ENCODE data around the gene LSM7.
A peak's percentile ranks its signal among the peaks of the same experiment; 100 is the strongest.

The LSM7 gene

DNA sequence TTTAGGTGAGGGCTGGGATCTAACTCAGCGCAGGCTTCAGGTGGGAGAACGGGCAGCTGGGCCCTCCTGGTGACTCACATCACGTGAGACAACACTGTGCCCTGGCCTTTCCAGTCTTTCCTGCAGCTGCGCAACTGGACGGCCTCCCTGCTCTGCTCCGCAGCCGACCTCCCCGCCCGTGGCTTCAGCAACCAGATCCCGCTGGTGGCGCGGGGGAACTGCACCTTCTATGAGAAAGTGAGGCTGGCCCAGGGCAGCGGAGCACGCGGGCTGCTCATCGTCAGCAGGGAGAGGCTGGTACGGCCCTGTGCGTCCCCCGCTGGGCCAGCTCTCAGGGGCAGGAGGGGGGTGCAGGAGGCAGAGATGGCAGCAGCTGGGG, 8.9 kb upstream of the LSM7 start:
- no peak for DNase-seq

DNA sequence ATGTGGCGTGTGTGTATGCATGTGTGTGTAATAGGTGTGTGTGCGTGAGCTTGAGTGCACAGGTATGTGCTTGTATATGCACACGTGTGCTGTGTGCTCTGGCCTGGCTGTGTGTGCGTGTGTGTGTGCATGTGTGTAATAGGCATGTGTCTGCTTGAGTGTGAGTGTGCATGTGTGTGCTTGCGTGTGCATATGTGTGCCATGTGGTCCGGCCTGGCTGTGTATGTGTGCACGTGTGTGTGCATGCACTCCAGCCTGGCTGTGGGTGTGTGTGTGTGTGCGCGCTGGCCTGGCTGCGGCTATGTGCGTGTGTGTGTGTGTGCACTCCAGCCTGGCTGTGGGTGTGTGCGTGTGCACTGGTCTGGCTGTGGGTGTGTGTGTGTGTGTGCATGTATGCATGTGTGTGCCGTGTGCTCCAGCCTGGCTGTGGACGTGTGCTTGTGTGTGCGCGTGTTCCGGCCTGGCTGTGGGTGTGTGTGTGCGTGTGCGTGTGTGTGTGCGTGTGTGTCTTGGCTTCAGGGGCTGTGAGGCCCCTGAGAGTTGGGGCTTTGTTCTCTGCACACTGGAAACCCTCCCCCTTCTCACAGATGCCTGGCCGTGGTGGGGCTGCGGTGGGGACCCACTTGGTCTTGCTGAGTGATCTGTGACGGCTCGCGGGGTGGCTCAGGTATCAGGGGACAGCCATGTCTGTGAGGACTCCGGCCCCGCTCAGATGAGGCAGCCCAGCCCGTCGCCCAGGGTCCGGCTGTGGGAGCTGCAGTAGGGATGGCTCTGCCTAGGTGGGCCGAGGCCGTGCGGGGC, 8.3 kb upstream of the LSM7 start:
- no peak for DNase-seq

DNA sequence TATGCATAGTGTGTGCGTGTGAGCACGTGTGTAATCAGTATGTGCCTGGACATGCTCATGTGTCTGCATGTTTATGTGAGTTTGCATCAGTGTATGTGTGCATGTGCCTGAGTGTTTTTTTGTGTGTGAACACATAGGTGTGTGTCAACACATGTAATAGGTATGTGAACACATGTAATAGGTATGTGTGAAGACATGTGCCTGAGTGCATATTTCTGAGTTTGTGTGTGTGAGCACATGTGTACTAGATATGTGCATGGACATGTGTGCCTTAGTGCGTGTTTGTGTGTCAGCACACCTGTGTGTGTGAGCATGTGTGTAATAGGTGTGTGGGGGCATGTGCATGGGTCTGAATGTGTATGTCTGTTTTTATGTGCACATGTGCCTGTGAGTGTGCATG, 7.5 kb upstream of the LSM7 start:
- no peak for DNase-seq

DNA sequence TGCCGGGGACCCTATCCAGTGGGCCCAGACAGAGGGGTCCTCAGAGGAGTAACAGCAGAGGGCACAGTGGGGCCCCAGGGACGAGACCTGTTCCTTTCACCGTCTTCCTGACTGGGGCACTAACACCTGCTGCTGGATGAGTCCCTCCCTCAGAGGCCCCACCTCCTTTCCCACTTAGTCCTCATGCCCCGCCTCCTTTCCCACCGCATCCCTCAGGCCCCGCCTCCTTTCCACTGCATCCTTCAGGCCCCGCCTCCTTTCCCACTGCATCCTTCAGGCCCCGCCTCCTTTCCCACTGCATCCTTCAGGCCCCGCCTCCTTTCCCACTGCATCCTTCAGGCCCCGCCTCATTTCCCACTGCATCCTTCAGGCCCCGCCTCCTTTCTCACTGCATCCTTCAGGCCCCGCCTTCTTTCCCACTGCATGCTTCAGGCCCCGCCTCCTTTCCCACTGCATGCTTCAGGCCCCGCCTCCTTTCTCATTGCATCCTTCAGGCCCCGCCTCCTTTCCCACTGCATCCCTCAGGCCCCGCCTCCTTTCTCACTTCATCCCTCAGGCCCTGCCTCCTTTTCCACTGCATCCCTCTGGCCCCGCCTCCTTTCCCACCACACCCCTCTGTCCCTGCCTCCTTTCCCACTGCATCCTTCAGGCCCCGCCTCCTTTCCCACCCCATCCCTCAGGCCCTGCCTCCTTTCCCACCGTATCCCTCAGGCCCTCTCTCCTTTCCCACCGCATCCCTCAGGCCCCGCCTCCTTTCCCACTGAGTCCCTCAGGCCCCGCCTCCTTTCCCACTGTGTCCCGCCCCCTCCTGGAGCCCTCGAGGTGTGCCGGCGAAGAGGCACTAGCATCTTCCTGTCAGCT, 6.8 kb upstream of the LSM7 start:
- no peak for DNase-seq

DNA sequence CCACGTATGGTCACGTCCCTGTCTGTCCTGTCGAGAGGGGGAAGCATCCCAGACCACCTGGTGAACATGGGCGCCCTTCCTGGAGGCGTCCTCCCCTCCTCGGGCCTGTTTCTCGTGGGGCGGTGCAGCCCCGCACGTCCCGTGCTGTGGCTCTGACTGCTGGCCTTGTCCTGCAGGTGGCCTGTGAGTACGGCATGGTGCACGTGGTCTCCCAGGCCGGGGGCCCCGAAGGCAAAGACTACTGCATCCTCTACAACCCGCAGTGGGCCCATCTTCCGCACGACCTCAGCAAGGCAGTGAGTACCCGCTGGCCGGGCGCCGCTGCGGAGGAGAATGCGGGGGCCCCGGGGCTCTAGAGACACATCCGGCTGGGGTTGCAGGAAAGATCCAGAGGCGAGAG, 6.0 kb upstream of the LSM7 start:
- no peak for DNase-seq

DNA sequence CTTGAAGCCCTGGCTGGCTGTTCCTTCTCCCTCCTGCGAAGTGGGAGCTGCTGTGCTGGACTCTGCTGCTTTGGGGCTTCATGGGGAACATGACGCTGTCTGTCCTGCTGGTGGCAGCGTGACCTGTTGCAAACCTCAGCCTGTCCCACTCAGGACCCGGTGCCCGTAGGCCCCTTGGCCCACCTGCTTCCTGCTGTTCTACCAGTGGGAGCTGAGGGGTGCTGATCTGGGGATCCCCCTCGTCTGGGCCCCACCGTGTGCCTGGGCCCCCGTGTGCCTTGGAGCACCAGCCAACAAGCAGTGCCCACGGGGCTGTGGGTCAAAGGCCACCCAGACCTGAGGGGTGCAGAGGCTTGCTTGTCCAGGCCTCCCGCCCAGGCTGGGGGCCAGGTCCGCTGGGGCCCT, 5.4 kb upstream of the LSM7 start:
- DNase-seq = peak; percentile 15 to 22

DNA sequence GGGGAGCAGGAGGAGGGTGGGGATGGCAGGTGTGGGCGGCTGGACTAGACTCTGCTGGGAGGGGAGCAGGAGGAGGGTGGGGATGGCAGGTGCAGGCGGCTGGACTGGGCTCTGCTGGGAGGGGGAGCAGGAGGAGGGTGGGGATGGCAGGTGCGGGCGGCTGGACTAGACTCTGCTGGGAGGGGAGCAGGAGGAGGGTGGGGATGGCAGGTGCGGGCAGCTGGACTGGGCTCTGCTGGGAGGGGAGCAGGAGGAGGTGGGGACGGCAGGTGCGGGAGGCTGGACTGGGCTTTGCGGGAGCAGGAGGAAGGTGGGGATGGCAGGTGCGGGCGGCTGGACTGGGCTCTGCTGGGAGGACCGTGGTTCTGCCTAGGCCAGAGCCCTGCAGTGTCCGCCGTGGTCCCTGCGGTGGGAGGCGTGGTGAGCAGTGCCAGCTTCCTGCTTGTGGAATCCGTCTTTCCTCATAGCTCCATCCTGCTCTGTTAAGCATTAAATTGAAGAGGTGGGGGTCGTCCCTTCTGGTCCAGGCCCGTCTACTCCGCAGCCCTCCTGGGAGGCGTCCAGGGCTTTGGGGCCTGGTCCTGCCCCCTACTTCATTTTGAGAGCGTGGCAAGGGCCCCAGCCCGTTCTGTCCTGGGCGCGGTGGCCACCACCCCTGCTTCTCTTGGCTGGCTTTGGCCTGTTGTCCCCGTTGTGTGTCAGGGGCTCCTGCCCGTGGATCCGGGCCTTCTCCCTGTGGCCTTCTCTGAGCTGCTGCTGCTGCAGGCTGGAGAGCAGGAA, 4.8 kb upstream of the LSM7 start:
- DNase-seq = no peak

DNA sequence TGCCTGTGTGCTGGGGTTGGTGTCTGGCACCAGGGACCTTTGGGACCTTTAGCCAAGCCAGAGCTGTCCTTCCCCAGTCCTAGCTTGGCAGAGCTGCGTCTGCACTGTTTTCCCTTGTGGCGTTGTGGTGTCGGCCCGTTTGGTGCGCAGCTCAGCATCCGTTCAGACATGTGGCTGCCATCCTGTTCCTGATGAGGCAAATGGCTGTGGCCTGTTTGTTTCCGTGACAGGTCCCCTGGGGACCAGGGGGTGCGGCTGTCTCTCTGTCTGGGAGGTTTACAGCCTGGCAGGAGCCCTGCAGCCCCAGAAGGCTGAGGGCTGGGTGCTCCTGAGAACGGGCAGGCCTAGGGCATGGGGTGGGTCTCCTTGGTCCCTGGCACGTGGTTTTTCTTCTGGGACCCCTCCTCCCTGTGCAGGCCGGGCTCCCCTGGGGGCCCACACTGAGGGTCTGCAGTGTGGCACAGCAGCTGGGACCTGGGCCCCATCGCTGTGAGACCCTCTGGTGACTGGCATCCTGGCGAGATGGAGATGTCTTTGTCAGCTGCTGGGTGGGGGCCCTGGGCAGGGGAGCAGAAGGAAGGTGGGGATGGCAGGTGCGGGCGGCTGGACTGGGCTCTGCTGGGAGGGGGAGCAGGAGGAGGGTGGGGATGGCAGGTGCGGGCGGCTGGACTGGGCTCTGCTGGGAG, 4.1 kb upstream of the LSM7 start:
- DNase-seq = no peak

DNA sequence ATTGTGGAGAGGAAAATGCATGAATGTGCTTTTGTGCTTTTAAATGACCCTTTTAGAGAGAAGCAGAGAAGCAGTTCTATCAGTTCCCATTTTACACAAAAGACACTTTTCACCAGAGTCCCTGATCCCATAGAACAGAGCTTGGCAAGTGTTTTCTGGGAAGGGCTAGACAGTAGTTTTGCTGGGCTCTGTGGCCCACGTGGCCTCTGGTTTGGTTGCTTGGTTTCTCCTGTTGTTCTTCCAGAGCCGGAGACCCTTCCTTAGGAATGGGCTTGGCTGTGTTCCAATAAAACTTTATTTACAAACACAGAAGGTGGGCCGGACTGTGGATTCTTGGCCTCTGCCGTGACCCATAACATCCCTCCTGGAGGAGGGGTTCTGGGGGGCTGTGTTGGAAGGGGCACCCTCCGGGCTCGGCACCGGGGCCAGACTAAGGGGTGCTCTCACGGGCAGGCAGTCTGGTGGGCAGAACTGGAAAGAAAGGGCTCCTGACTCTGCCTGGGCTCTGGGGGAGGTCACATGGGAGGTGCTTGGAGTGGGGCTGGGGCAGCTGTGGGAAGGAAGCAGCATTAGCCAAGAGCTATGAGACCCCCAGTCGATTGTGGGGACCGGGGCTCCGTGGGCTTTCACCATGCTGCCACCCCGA, 3.3 kb upstream of the LSM7 start:
- no peak for DNase-seq

DNA sequence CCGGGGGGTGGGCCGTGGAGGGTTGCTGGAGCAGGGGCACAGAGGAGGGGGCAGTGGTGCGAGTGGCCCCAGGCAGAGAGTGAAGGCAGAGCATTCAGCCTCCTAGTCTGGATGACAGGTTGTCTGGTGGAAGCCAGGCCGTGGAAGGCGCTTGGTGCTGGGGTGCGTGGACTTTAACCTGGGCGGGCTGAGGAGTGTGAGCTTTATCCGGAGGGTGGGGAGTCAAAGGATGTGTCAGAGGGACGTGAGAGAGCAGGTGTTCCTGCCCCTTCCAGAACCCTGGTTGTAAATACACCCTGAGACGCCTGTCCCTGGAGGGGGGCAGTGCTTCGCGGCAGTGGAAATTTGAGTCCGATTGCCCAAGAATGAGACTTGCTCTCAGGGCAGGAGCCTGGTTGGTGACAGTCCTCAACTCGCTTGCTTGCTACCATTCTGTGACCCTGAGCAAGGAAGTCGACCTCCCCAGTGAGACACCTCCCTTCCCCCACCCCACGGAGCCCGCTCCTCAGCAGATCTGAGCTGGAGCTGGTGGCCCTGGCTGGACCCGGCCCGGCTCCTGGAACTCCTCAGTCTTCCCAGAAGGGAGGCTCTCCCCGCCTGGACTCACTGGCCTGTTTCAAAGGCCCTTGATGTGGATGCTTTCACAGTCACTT, 2.4 kb upstream of the LSM7 start:
- no peak for DNase-seq

DNA sequence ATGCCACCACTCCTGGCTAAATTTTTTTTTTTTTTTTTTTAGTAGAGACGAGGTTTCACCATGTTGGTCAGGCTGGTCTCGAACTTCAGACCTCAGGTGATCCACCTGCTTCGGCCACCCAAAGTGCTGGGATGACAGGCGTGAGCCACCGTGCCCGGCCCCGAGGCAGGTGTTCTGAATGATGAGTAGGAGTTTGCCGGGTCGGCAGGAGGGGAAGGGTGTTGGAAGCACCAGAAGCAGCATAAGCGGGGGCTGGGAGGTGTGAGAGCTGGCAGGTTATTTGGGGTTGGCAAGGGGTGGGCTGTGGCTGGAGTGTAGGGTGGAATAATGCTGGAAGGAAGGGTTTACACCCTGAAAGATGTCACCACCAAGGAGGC, 1.9 kb upstream of the LSM7 start:
- no peak for DNase-seq

DNA sequence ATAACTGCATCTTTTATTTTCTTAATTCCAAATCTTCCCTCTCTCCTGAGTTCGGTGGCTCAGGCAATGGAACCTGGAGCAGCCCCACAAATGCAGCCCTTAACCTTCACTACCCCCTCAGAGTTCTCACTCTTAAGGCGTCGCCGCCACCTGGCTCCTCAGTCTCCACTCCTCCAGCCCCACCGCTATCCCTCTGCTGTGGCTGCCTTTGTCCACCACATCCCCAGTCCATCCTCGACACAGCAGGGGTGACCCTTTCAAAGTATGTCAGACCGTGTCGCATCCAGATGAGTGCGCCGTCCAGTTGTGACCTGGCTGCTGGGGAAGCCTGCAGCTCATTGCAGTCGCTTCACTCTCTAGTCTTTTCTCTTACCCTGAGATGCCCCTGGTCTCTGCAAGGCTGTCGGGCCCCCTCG, 1.1 kb upstream of the LSM7 start:
- no peak for DNase-seq

DNA sequence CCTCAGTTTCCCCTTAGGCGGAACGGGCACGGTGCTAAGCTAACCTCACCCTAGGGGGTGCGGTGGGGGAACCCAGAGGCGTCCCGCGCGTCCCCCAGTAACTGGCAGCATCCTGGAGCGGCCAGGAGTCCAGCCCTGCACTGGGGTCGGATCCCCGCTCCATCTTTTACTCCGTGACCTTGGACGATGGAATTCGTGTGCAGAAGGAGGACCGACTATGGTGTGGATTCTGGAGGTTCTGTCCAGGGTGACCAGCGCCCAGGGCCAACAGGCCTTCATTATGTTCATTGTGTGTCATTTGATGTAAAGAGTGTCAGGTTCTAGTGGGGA, 728 bp upstream of the LSM7 start:
- DNase-seq = no peak

DNA sequence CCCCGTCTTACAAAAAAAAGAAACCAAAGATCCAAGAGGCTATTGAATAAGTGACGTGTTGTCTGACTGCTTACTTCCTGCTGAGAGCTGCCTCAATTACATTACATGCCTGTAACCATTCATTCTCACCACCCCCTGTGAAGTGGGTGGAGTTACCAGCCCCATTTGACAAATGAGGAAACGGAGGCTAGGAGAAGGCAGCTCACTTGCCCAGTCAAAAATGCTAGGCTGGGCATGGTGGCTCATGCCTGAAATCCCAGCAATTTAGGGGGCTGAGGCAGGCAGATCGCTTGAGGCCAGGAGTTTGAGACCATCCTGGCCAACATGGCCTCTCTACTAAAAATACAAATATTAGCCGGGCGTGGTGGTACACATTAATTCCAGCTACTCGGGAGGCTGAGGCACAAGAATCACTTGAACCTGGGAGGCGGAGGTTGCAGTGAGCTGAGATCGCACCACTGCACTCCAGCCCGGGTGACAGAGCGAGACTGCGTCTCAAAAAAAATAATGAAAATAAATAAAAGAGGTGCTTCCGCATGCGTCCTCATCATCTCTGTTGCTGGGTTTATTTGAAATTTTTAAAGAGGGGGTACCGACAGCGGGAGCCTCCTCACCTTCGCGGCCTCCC, 499 bp downstream of the LSM7 start:
- peak; percentile 88 to 94 for DNase-seq

DNA sequence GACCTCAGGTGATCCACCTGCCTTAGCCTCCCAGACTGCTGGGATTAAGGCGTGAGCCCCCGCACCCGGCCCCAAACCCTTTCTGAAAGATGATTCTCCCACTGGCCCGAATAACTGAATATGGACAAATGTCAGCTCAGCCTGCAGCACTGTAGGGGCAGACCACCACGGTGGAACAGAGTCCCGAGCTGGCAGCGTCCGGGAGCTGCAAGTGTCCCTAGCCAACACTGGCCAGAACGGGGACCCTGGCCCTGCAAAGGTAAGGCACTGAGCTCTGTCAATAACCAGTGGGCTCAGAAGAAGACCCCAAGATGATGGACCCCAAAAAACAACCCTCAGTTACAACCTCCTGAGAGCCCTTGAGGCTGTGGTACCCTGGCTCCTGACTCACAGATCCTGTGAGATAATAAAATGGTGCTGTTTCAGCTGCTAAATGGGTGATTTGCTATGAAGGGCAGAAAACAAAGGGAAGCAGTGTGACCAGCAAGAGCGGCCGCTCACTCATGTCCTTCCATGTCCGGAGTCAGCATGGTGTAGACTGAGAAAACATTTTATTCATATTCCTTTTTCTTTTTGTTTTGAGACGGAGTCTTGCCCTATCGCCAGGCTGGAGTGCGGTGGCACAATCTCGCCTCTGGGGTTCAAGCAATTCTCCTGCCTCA, 1.6 kb downstream of the LSM7 start:
- no peak for DNase-seq

DNA sequence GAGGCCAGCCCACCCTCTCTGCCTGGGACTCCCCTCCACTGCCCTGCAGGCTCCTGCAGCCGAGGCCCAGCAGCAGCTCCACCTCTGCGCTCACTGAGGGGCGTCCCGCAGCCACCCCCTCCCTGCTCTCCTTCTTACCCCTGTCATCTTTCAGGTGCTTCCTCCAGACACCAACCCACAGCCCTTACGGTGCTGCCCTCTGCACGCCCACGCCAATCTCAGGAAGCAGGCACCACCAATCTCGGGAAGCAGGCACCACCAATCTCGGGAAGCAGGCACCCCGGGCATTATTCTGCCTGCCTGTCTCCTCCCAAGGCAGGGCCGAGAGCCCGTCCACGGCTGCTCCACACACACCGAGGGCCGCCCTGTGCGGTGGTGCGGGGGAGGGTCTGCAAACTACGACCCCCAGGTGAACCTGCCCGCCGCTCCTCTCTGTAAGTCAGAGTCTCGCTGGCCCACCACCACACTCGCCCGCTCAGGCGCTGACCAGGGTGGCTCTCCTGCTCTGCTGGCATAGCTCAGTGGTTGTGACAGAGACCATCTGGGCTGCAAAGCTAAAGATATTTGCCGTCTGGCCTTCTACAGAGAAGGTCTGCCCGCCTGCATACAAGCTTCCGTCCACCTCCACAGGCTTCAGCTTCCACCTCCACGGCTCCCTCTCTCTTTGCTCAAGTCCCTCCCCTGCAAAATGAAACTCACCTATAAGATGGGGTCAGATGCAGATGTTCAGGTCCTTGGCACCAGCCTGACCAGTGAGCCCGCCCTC, 2.9 kb downstream of the LSM7 start:
- no peak for DNase-seq

DNA sequence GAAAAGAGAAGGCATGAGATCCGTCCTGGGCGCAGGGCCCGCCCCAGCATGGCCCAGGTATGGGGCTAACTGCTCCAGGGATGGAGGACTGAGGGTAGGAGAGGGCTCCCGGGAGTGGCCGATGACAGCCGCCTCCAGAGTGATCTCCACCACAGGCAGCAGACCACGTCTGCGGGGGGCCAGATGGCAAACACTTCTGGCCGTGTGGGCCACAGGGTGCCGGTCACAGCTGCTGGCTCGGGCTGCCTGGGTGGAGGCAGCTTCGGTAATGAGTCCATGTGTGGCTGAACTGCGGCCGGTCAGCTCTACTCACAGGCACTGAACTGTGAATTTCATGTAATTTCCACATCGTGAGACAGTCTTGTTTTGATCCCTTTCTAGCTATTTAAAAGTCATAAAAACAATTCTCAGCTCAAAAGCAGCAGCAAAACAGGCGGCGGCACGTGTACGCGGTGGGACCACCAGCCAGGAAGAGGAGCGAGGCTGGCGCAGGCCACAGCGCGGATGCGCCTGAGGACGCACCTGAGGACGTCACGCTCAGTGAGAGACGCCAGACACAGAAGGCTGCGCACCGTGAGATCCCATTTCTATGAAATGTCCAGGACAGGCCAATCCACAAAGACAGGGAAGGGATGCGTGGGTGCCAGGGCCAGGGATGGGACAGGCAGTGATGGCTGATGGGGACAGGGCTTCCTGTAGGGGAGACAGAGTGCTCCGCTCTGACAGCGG, 4.0 kb downstream of the LSM7 start:
- DNase-seq = no peak

DNA sequence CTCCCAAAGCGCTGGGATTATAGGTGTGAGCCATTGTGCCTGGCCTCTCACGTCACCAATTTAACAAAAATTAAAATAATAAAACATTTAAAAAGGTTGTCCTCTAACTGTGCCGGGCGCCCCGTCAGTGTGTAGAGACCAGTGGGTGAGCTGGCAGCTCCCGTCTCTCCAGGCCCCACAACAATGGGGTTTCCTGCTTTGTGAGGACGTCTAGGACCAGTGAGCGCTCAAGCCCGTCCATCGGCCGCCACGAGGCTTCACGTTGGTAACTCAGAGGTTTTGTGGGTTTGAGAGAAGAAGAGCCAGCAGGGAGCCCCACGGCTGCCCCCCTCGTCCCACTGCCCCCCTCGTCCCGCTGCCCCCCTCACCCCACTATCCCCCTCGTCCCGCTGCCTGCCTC, 4.7 kb downstream of the LSM7 start:
- no peak for DNase-seq

DNA sequence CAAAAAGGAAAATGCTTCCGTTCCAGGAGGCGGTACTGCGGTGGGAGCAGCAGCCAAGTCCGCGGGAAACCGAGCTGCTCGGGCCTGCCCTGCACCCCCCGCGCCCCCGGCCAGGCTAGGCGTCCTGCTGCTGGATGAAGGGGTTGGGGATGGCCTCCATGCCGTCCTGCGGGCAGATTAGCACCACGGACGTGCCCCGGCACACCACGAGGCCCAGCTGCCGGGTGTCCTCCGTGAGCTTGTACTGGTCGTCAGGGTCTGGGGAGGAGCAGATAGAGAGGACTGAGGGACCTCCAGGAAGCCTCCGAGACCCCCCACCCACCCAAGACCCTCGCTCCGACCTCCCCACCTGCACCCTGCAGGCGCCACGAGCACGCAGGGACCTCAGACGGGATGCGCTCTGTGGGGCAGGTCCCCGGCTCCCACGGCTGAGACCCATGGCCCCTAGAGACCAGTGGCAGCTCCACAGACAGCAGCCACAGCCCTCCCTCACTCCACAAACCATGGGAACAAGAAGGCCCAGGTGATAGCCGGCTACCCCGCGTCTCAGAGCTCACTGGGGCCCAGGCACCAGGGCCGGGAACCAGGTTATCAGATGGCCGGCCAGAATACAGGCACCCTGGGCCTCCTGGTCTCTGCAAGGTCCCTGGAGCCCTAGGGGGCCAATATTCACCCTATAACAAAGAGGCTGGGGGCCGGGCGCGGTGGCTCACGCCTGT, 6.7 kb downstream of the LSM7 start:
- no peak for DNase-seq

Data from inflammatory macrophage treated with lipopolysaccharide for 1 hour (primary cell).